Stimulated activated CD8-positive, alpha-beta memory T cell treated with anti-CD3 and anti-CD28 coated beads, Interleukin-12 subunit alpha, Interleukin-12 subunit beta, amount 100 ng/mL, for 24 hours (primary cell): ENCODE measurements around the gene R3HDM4.

Experiments
- DNase-seq: peaks from one replicate; pipeline ENCODE4 v3.0.0-alpha.2; 2020; ENCODE audit errors: extremely low read depth

R3HDM4 gene

GRCh38 chr19:931860-932647 is 19.0 kb upstream of the R3HDM4 start:
- no peak for DNase-seq

DNA sequence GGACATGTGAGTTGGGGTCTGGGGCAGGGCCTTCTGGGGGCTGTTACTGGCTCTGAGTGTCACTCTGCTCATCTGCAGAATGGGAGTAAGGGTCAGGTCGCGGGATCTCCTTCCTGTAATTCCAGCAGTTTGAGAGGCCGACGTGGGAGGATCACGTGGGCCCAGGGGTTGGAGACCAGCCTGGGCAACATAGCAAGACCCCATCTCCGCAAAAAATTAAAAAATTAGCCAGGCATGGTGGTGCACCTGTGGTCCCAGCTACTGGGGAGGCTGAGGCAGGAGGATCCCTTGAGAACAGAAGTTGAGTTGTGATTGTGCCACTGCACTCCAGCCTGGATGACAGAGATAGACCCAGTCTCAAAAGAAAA is 16.9 kb upstream of the R3HDM4 start:
- no peak for DNase-seq

GRCh38 chr19:929203-929890 is 16.3 kb upstream of the R3HDM4 start:
- no peak for DNase-seq

- DNase-seq = no peak
These were observed 15.6 kb upstream of the R3HDM4 start for GRCh38 chr19:928471-929202.

GRCh38 chr19:927780-928401 is 14.9 kb upstream of the R3HDM4 start:
- DNase-seq = no peak

- DNase-seq = no peak
These were observed 14.3 kb upstream of the R3HDM4 start for GRCh38 chr19:927351-927779.

GRCh38 chr19:926589-927350 is 13.8 kb upstream of the R3HDM4 start:
- DNase-seq = no peak

DNA sequence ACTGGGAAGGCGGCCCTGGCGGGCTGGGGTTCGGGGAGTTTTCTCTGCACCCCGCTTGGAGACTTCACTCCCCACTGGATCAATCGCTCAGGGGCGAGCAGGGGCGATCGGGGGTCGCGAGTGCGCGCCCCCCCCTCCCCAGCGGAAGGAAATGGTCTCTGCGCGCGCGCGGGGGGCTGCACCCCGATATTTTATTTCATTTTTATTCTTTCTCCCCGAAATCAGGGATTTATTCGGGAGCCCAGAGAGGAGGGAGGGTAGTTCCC is 13.2 kb upstream of the R3HDM4 start:
- no peak for DNase-seq

GRCh38 chr19:925526-926322 is 12.7 kb upstream of the R3HDM4 start, which contains the start of gene ARID3A:
Gene ARID3A, plus strand, starts transcription at chr19:926035. Its CDS starts 3,494 bp downstream, at chr19:929529.
- no peak for DNase-seq

DNA sequence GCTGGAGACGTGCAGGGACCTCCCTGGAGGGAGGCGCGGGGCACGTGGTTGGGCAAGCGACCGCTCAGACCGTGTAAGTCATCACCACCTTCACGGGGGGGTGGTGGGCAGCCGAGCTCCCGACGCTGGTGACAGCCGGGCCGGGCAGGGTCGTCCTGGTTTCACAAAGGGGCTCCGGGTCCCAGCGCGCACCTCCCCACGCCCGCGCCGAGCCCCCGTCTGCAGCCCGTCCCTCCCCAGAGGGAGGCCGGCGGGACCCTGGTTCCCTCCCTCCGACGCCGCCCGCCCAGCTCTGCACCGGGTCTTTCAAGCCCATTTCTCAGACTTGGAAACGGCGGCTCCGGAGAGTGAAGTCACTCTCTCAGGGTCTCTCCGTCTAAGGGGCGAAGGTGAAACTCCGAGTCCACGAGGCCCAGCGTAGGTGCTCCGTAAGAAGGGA is 12.1 kb upstream of the R3HDM4 start:
- no peak for DNase-seq

DNA sequence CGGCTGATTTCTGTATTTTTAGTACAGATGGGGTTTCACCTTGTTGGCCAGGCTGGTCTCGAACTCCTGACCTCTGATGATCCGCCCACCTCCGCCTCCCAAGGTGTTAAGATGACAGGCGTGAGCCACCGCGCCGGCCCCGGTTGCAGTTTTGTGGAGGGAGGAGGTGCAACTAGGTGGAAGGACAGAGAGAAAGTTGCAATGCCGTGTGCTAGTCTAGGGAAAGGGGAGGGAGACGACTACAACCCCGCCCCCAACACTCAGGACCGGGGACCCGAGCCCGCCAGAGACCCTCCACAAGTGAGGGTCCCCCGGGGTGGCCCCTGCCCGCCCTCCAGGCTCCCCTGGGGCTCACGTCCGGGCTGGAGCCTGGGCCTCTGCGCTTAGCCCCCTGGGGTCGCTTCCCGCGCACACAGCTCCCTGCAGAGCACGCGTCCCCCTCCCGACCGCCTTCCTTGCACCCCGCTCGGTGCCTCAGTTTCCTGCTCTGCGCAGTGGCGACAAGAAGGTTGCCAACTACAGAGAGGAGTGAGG is 11.6 kb upstream of the R3HDM4 start:
- DNase-seq = no peak

DNA sequence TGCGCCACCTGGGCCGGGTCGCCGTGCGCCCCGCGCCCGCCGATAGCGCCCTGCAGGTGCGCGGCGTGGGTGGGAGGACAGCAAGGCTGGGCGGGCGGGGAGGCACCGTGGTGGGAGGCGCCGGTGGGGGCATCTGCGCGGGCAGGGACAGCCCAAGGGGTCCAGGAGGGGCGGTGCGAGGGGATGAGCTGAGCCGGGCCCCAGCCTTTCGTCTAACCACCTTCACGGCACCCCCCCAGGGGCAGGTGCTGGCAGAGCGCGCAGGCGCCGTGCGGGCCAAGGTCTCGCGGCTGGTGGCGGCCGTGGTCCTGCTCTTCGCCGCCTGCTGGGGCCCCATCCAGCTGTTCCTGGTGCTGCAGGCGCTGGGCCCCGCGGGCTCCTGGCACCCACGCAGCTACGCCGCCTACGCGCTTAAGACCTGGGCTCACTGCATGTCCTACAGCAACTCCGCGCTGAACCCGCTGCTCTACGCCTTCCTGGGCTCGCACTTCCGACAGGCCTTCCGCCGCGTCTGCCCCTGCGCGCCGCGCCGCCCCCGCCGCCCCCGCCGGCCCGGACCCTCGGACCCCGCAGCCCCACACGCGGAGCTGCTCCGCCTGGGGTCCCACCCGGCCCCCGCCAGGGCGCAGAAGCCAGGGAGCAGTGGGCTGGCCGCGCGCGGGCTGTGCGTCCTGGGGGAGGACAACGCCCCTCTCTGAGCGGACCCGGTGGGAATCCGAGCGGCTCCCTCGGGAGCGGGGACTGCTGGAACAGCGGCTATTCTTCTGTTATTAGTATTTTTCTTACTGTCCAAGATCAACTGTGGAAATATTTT is 7.2 kb upstream of the R3HDM4 start:
- DNase-seq = no peak

- DNase-seq = no peak
These were observed 6.4 kb upstream of the R3HDM4 start for GRCh38 chr19:919199-920050.

- no peak for DNase-seq
These were observed 5.6 kb upstream of the R3HDM4 start for GRCh38 chr19:918481-919198.

DNA sequence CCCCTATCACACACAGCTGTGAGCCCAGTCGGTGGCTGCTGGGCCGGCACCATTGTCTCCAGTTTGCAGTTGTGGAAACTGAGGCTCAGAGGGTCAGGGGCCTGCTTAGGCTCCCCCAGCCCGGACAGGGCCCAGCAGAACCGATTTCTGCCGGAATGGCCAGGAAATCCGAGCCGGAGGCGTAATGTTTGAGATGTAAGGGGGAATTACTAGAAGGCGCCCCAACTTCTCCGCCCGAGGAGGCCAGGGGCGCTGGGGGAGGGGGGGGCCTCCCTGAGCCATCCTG is 5.1 kb upstream of the R3HDM4 start:
- DNase-seq = no peak

DNA sequence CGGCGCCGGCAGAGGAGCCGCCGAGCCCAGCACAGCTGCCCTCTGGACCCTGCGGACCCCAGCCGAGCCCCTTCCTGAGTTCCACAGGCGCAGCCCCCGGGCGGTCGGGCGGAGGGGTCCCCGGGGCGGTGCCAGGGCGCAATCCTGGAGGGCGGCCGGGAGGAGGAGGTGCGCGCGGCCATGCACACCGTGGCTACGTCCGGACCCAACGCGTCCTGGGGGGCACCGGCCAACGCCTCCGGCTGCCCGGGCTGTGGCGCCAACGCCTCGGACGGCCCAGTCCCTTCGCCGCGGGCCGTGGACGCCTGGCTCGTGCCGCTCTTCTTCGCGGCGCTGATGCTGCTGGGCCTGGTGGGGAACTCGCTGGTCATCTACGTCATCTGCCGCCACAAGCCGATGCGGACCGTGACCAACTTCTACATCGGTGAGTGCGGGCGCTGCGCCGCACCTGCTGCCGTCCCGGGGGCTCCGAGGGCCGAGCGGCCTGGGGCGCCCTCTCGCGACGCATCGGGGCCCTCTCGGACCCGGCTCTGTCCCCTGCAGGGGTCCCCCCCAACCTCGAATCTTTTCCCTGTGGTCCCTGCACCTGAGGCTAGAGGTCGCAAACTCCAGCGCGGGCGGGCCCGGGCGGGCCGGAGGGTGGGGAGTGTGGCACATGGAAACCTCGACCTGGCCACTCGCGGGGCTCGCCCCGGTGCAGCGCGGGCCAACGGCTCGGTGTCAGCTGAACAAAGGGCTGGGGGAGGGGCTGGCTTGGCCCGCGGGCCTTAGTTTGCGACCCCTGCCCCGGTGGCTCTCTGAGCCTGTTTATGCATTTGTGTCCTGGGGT is 4.5 kb upstream of the R3HDM4 start, which contains the start of gene KISS1R:
KISS1R (plus strand) TSS at position 11 of the 829 bp plus-strand sequence; CDS start at position 181, 170 bp downstream.
- no peak for DNase-seq

- DNase-seq = no peak
These were observed 3.8 kb upstream of the R3HDM4 start for GRCh38 chr19:916645-917322.
